Stimulated activated CD4-positive, alpha-beta T cell treated with anti-CD3 and anti-CD28 coated beads, TNF-alpha, amount 100 ng/mL, for 1 hour (primary cell): ENCODE data around the gene NXF3.
"Not testable (repeated sequence)": the region's sequence is repeated elsewhere in the genome, so short reads cannot be mapped to it uniquely, and the experiment has no call there.

Experiments
- DNase-seq, 3 donors: peaks; one replicate each; pipeline ENCODE4 v3.0.0-alpha.2; 2020; ENCODE audit warnings: low read depth in 3 of 3, low spot score in 1 of 3

The NXF3 gene

GRCh38 chrX:103051260-103051789 is 41.6 kb downstream of the NXF3 start:
- no peak for DNase-seq

- DNase-seq, result not testable (repeated sequence)
Observed at GRCh38 chrX:103033371-103033770, 59.6 kb downstream of the NXF3 start.
